Measurements from ENCODE around the gene PRR23A.
"Not testable (repeated sequence)": the region's sequence is repeated elsewhere in the genome, so short reads cannot be mapped to it uniquely, and the experiment has no call there.

Gene PRR23A

GRCh38 chr3:139032326-139033002, 26.4 kb upstream of the PRR23A start:
- no peak overlapping the region for H3K27ac ChIP-seq
- TF ChIP-seq, protein P1, sequence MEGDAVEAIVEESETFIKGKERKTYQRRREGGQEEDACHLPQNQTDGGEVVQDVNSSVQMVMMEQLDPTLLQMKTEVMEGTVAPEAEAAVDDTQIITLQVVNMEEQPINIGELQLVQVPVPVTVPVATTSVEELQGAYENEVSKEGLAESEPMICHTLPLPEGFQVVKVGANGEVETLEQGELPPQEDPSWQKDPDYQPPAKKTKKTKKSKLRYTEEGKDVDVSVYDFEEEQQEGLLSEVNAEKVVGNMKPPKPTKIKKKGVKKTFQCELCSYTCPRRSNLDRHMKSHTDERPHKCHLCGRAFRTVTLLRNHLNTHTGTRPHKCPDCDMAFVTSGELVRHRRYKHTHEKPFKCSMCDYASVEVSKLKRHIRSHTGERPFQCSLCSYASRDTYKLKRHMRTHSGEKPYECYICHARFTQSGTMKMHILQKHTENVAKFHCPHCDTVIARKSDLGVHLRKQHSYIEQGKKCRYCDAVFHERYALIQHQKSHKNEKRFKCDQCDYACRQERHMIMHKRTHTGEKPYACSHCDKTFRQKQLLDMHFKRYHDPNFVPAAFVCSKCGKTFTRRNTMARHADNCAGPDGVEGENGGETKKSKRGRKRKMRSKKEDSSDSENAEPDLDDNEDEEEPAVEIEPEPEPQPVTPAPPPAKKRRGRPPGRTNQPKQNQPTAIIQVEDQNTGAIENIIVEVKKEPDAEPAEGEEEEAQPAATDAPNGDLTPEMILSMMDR (IDR thresholded peaks at IDR 0.05) = no peak
- no peaks in the 10 kb centered on the region for H3K27me3 ChIP-seq
- no peaks in the 10 kb centered on the region for H3K4me1 ChIP-seq
- H3K36me3 ChIP-seq = no peaks in the 10 kb centered on the region
- intact Hi-C loops (cut with DNase I; ENCODE audit: low total_unique reads) = no loop called here
- H3K4me3 ChIP-seq = no peak overlapping the region
- no peak for DNase-seq
- peaks cover 0 to 17% (median 10%) of the 10 kb centered on the region in 3 donors for H3K9me3 ChIP-seq

DNA sequence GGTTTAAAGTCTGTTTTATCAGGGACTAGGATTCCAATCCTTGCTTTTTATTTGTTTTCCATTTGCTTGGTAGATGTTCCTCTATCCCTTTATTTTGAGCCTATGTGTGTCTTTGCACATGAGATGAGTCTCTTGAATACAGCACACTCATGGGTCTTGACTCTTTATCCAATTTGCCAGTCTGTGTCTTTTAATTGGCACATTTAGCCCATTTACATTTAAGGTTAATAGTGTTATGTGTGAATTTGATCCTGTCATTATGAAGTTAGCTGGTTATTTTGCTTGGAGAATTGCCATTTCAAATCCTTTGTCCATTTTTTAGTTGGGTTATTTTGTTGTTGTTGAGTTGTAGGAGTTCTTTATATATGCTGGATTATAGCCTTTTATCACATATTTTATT, 24.5 kb upstream of the PRR23A start:
- intact Hi-C loops (cut with DNase I; ENCODE audit: low total_unique reads); H3K4me3 ChIP-seq; H3K27me3 ChIP-seq; DNase-seq; H3K4me1 ChIP-seq; H3K36me3 ChIP-seq; H3K27ac ChIP-seq: not testable (repeated sequence)
- peaks cover 0 to 17% (median 10%) of the 10 kb centered on the region in 3 donors for H3K9me3 ChIP-seq

DNA sequence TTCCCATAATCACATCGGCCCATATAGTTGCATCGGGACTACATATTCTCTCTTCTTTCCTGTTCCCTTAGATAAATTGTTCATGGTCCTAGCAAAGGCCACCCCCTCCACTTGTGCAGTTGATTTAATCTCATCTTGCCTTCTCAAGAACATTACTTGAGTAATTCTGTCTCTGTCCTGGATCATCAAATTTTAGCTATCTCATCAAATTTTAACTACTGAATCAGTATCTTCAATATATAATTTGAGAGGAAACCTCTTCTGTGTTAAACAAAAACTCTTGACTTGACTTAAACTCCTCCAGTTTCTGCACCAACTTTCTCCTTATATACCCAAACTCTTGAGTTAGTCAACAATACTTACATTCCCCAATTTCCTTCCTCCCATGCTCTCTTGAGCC, 18.9 kb upstream of the PRR23A start:
- intact Hi-C loops (cut with DNase I; ENCODE audit: low total_unique reads) = no loop called here
- no peak for DNase-seq

GRCh38 chr3:139020868-139021234, 14.8 kb upstream of the PRR23A start, which contains the start of gene PRR23B:
Gene PRR23B, minus strand, starts transcription at chr3:139020926. Its CDS starts 265 bp downstream, at chr3:139020661.
- no peaks in the 10 kb centered on the region for H3K27me3 ChIP-seq
- no peaks in the 10 kb centered on the region for H3K4me1 ChIP-seq
- no peaks in the 10 kb centered on the region for H3K36me3 ChIP-seq
- TF ChIP-seq, protein P1 (IDR thresholded peaks at IDR 0.05) = no peak
- peaks cover 0 to 18% (median 14%) of the 10 kb centered on the region in 3 donors for H3K9me3 ChIP-seq
- intact Hi-C loops (cut with DNase I; ENCODE audit: low total_unique reads) = no loop called here
- no peak for DNase-seq
- H3K4me3 ChIP-seq = no peak within 1 kb of the TSS
- H3K27ac ChIP-seq = no peak within 1 kb of the TSS

More for the DNA sequence above, 18.9 kb upstream of the PRR23A start:
- Histone ChIP-seq H3K4me1 (no peaks in the 10 kb centered on the region), H3K36me3 (no peaks in the 10 kb centered on the region), H3K27ac (no peak overlapping the region), H3K9me3 (peaks cover 0 to 15% (median 9%) of the 10 kb centered on the region in 3 donors), H3K27me3 (no peaks in the 10 kb centered on the region), H3K4me3 (no peak overlapping the region)
- TF ChIP-seq, protein P1 (IDR thresholded peaks at IDR 0.05) = no peak

DNA sequence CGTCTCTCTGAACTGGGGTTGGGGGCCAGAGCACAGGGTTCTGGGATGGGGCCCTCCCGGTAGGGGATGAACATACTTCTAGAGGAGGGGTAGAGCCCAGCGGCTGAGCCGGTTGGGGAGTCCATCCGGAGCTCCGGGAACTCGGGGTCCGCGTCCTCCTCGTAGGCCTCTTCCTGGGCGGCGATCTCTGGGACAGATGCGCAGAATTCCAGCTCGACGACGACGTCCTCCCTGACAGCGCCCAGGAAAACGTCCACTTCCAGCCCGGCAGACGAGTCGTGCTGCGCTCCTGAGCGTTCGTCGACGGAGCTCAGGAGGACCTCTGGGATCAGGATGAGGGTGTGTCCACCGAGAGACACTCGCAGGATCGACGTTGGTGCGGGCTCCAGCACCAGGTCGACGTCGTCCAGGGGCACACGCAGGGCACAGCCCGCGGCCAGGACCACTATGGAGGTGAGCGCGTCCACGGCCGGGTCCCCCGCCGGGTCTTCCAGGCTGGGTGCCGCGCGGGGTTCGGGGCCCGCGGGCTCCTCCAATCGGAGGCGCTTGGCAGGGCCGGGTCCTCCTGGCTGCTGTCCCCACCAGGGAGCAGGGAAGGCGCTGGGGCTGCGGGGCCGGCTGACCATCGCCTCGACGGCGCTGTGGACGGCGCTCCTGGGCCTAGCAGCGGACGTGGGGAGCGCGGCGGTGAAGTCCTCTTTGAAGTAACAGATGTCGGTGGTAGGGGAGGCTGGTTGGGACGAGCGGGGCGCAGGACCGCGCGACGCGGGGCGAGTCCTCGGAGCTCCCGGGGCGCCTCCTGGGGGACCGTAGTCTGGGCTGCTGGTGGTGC, 14.2 kb upstream of the PRR23A start:
- intact Hi-C loops (cut with DNase I; ENCODE audit: low total_unique reads) = no loop called here
- no peak overlapping the region for H3K4me3 ChIP-seq
- DNase-seq = no peak
- H3K27ac ChIP-seq = no peak overlapping the region
- peaks cover 0 to 18% (median 14%) of the 10 kb centered on the region in 3 donors for H3K9me3 ChIP-seq
- H3K27me3 ChIP-seq = no peaks in the 10 kb centered on the region
- TF ChIP-seq, protein P1 (IDR thresholded peaks at IDR 0.05) = no peak
- H3K4me1 ChIP-seq = no peaks in the 10 kb centered on the region
- H3K36me3 ChIP-seq = no peaks in the 10 kb centered on the region

Data from tibial artery (tissue), 4 donors.